Measurements from ENCODE around the gene RD3L. TPM values are rescaled to one million over a fixed set of nuclear protein-coding genes. Genes with fewer than 3 reads are reported as not detected.
"Not testable (repeated sequence)": the region's sequence is repeated elsewhere in the genome, so short reads cannot be mapped to it uniquely, and the experiment has no call there.

RD3L gene
- polyA plus RNA-seq (2012; ENCODE audit: insufficient read depth, insufficient read length) = not detected

GRCh38 chr14:103941973-103942736 lies at the start of gene RD3L:
Gene RD3L (minus strand): TSS chr14:103942529. CDS start chr14:103941695, 834 bp downstream.
- DNase-seq (ENCODE audit: low read depth, low spot score) = no peak
- no peak within 1 kb of the TSS for H3K4me3 ChIP-seq (ENCODE audit: low read length)

DNA sequence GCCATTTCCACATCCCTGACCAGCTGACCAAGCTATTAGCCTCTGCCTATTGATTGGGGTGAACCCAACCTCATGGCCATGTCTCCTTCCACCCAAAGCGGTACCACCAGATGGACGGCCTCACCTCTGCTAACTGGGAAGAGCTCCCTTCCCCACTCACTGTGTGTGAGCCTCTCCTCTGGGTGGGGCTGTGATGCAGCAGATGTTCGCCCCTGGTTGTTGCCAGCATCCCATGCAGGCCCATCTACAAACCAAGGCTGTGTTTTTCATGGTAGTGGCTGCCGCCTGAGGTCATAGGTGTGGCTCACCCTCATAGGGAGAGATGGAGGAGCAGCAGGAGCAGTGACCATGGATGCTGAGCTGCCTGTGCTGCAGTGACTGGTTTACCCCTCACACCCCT lies 47.6 kb upstream of the RD3L start:
- DNase-seq (ENCODE audit: low read depth, low spot score) = no peak

GRCh38 chr14:103989034-103989433 lies 46.7 kb upstream of the RD3L start:
- DNase-seq (ENCODE audit: low read depth, low spot score) = no peak
- H3K4me3 ChIP-seq (ENCODE audit: low read length) = no peak overlapping the region

More for the DNA sequence above, 47.6 kb upstream of the RD3L start:
- no peak overlapping the region for H3K4me3 ChIP-seq (ENCODE audit: low read length)

DNA sequence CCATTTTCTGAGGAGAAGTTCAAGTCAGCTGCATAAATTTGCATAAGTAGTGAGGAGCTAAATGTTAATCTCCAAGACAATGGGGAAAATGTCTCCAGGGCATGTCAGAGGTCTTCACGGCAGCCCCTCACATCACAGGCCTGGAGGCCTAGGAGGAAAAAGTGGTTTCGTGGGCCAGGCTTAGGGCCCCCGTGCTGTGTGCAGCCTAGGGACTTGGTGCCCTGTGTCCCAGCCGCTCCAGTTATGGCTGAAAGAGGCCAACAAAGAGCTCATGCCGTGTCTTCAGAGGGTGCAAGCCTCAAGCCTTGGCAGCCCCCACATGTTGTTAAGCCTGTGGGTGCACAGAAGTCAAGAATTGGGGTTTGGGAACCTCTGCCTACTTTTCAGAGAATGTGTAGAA lies 41.9 kb upstream of the RD3L start:
- no peak overlapping the region for H3K4me3 ChIP-seq (ENCODE audit: low read length)

DNA sequence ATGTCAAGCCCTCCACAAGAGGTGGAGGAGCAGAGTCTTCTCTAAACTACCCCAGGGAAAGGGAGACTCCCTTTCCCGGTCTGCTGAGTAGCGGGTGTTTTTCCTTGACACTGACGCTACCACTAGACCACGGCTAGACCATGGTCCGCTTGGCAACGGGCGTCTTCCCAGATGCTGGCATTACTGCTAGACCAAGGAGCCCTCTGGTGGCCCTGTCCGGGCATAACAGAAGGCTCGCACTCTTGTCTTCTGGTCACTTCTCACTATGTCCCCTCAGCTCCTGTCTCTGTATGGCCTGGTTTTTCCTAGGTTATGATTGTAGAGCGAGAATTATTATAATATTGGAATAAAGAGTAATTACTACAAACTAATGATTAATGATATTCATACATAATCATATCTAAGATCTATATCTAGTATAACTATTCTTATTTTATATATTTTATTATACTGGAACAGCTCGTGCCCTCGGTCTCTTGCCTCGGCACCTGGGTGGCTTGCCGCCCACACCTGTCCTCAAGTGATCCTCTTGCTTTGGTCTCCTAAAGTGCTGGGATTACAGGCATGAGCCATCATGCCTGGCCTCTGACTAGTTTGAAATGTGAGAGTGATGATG lies 38.4 kb upstream of the RD3L start:
- DNase-seq (ENCODE audit: low read depth, low spot score); H3K4me3 ChIP-seq (ENCODE audit: low read length): not testable (repeated sequence)

More for the DNA sequence above, 41.9 kb upstream of the RD3L start:
- no peak for DNase-seq (ENCODE audit: low read depth, low spot score)

DNA sequence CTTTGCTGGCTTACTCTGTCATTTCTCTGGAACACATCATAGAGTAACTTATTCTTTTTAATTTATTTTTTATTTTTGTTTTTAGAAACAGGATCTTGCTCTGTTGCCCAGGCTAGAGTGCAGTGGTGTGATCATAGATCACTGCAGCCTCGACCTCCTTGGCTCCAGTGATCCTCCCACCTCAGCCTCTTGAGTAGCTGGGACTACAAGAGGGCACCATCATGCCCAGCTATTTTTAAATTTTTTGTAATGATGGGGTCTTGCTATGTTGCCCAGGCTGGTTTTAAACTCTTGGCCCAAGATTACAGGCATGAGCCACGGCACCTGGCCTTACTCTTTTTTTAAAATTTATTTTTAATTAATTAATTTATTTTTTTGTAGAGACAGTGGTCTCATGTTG lies 32.2 kb upstream of the RD3L start:
- H3K4me3 ChIP-seq (ENCODE audit: low read length) = no peak overlapping the region
- no peak for DNase-seq (ENCODE audit: low read depth, low spot score)

DNA sequence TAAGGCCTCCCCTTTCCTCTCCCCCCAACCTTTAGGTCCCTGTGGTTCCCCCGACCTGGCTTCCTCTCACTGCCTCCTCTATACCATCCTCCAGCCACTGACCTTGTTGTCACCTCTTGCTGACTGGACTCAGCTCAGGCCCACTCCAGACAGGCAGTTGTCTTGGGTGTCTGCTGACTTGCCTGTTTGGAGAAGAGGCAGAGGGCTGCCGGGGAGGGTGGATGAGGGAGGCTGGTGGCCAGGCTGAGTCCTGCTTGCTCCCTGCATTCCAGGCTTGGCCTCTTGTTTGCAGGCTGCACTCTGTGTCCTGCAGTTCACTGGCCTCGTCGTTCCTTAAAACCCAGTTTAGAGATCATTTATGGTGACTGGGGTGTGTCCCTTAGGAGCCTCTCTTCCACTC lies 31.0 kb upstream of the RD3L start:
- no peak overlapping the region for H3K4me3 ChIP-seq (ENCODE audit: low read length)
- DNase-seq (ENCODE audit: low read depth, low spot score) = no peak

GRCh38 chr14:103969961-103970360 lies 27.6 kb upstream of the RD3L start:
- H3K4me3 ChIP-seq (ENCODE audit: low read length) = no peak overlapping the region
- no peak for DNase-seq (ENCODE audit: low read depth, low spot score)

DNA sequence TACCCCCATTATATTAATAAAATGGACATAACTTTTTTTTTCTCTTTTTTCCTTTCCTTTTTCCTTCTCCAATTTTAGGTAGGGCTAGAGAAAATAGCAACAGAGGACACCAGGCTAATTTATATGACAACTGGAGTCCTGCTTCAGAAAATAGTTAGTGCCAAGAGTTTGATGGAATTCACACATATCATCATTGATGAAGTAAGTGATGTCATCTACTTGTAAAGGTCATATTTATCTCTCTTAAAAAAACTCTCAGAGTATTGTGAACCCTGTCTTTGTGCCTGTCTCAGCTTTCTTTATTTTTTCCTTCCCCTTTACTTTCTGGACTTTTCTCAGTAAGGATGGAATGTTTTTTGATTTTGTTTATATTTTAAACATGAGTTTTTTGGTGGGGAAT lies 24.3 kb upstream of the RD3L start:
- no peak overlapping the region for H3K4me3 ChIP-seq (ENCODE audit: low read length)
- DNase-seq (ENCODE audit: low read depth, low spot score) = no peak

GRCh38 chr14:103961928-103962578 lies 19.7 kb upstream of the RD3L start:
- no peak for DNase-seq (ENCODE audit: low read depth, low spot score)
- no peak overlapping the region for H3K4me3 ChIP-seq (ENCODE audit: low read length)

DNA sequence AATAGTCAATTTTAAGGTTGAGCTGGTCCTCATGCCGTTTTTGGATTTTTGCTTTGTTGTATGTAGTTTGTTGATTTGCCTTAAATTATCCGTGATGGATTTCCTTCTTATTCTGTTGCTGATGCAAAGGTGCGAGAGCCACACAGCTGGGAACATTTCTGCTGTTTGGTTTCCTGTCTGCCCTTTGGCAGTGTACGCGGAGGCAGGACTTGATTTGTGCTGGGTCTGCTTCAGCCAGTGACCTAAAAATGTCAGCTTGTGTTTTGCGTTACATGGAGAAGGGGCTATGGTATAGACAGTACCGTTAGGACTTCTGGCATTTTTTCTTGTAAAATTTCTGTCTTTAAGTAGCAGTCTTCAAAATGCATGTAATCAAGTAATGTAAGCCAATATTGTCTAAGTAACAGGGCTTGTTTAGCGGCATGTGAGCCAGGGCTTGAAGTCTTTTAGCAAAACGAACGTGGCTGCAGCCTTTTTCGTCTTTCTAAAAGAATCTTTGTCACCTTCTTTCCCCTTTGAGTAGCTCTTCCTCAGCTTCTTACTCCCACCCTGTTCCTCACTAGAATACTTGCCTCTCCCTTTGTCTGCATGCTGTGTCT lies 18.2 kb upstream of the RD3L start:
- DNase-seq (ENCODE audit: low read depth, low spot score) = no peak
- H3K4me3 ChIP-seq (ENCODE audit: low read length) = no peak overlapping the region

DNA sequence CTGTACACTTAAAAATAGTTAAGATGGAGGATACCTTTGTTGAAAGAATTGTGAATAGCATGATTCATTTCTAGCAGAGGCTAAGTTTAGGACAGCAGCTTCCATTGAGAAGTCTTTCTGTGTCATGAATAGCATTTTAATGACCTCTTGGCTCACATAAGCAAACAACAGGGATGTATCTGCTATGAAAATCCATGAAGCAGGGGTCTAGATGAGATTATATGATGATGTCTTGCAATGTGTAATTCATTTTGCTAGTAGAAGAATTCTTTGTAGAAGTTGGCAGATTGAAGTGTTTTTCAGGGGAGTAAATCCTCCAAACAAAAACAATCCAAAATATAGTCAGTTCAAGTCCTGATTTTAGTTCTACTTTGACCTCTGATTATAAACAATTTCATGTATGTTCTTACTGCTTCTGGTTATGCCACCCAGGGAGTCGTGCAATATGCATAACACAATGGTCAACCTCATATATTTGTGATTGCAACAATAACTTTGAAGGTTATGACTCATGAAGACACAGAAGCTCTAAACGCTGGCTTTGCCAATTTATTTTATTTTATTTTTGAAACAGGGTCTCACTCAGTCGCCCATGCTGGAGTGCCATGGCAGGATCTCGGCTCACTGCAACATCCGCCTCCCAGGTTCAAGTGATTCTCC lies 6.9 kb upstream of the RD3L start:
- no peak for DNase-seq (ENCODE audit: low read depth, low spot score)
- no peak overlapping the region for H3K4me3 ChIP-seq (ENCODE audit: low read length)

DNA sequence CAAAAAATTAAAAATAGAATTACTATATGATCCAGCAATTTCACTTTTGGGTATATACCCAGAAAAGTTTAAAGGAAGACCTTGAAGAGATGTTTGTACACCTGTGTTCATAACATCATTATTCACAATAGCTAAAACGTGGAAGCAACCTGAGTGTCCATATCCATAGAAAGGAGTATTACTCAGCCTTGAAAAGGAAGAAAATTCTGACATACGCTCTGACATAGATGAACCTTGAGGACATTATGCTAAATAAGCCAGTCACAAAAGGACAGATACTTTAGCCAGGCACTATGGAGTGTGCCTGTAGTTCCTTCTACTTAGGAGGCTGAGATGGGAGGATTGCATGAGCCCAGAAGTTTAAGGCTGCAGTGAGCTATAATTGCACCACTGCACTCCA lies 6.1 kb upstream of the RD3L start:
- H3K4me3 ChIP-seq (ENCODE audit: low read length) = no peak overlapping the region
- DNase-seq (ENCODE audit: low read depth, low spot score) = no peak

DNA sequence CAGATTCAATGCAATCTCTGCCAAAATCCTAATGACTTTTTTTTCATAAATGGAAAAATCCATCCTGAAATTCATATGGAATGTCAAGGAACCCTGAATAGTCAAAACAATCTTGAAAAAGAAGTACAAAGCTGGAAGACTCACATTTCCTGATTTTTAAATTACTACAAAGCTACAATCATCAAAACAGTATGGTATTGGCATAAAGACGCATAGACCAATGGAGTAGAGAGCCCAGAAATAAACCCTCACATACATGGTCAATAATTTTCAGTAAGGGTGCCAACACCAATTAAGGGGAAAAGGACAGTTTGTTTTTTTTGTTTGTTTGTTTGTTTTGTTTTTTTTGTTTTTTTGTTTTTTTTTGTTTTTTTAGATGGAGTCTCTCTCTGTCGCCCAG lies 4.6 kb upstream of the RD3L start:
- DNase-seq (ENCODE audit: low read depth, low spot score) = no peak
- no peak overlapping the region for H3K4me3 ChIP-seq (ENCODE audit: low read length)

GRCh38 chr14:103943673-103944072 lies 1.3 kb upstream of the RD3L start:
- no peak overlapping the region for H3K4me3 ChIP-seq (ENCODE audit: low read length)
- no peak for DNase-seq (ENCODE audit: low read depth, low spot score)

GRCh38 chr14:103941462-103941861 lies 867 bp downstream of the RD3L start:
- DNase-seq (ENCODE audit: low read depth, low spot score) = no peak

GRCh38 chr14:103935102-103935501 lies 7.2 kb downstream of the RD3L start:
- DNase-seq (ENCODE audit: low read depth, low spot score) = peak; percentile 59

More at GRCh38 chr14:103941462-103941861, 867 bp downstream of the RD3L start:
- H3K4me3 ChIP-seq (ENCODE audit: low read length) = no peak overlapping the region

GRCh38 chr14:103932791-103933490 lies 9.4 kb downstream of the RD3L start:
- no peak for DNase-seq (ENCODE audit: low read depth, low spot score)
- peak overlapping the region; percentile 44 for H3K4me3 ChIP-seq (ENCODE audit: low read length)

More at GRCh38 chr14:103935102-103935501, 7.2 kb downstream of the RD3L start:
- H3K4me3 ChIP-seq (ENCODE audit: low read length) = no peak overlapping the region

GRCh38 chr14:103931422-103931821 lies 10.9 kb downstream of the RD3L start:
- H3K4me3 ChIP-seq (ENCODE audit: low read length) = peak overlapping the region; percentile 44
- peak; percentile 96 for DNase-seq (ENCODE audit: low read depth, low spot score)

All from Jurkat, Clone E6-1 (cell line).